ENCODE results near the gene ARHGAP44.

DNA sequence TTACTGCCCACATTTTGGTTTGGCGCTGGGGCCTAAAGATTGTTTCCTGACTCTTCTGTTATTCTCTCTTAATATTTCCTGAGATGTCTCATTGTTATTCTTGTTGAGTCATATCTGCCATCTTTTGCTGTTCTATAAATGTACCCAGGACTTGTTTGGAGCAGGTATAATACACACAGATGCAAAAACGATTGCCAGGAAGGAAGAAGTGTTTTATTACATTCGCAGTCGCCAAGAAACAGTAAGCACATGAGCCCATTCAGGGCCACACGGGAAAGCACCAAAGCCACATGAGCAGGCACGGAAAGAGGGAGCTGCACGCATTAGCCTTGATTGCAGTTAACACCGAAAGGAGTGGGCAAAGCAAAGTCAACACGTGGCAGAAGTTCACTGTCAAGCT lies 70.2 kb downstream of the ARHGAP44 start:
- TF ChIP-seq, protein P1, sequence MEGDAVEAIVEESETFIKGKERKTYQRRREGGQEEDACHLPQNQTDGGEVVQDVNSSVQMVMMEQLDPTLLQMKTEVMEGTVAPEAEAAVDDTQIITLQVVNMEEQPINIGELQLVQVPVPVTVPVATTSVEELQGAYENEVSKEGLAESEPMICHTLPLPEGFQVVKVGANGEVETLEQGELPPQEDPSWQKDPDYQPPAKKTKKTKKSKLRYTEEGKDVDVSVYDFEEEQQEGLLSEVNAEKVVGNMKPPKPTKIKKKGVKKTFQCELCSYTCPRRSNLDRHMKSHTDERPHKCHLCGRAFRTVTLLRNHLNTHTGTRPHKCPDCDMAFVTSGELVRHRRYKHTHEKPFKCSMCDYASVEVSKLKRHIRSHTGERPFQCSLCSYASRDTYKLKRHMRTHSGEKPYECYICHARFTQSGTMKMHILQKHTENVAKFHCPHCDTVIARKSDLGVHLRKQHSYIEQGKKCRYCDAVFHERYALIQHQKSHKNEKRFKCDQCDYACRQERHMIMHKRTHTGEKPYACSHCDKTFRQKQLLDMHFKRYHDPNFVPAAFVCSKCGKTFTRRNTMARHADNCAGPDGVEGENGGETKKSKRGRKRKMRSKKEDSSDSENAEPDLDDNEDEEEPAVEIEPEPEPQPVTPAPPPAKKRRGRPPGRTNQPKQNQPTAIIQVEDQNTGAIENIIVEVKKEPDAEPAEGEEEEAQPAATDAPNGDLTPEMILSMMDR (IDR thresholded peaks at IDR 0.05): no peak
- TF ChIP-seq POLR2AphosphoS5 (IDR thresholded peaks at IDR 0.05): no peak
- TF ChIP-seq POLR2A (IDR thresholded peaks at IDR 0.05; ENCODE audit: low read depth): no peak
- TF ChIP-seq EP300 (IDR thresholded peaks at IDR 0.05): no peak

Data from esophagus muscularis mucosa (tissue), 4 donors.